Left ventricle myocardium inferior (tissue), 1 donor: ENCODE results near the gene CCDC170. TPM values are rescaled to one million over a fixed set of nuclear protein-coding genes. Genes with fewer than 3 reads are reported as not detected.
A peak's percentile ranks its signal among the peaks of the same experiment; 100 is the strongest.

Experiments
- DNase-seq: peaks from one replicate; pipeline ENCODE4 v3.0.0-alpha.2; 2020
- H3K27ac ChIP-seq: fragments of 200-600 bp; replicated peaks from 2 replicates; pipeline ENCODE4 v1.8.0; 2021
- H3K27me3 ChIP-seq: fragments of 200-600 bp; 2 replicates; pipeline ENCODE4 v1.8.0; 2021; ENCODE audit warnings: low read depth
- H3K36me3 ChIP-seq: fragments of 200-600 bp; 2 replicates; pipeline ENCODE4 v1.8.0; 2021
- H3K4me1 ChIP-seq: fragments of 200-600 bp; 2 replicates; pipeline ENCODE4 v1.8.0; 2021
- H3K4me3 ChIP-seq: fragments of 200-600 bp; 2 replicates; pipeline ENCODE4 v1.8.0; 2021; ENCODE audit warnings: mild to moderate bottlenecking, moderate library complexity
- H3K9me3 ChIP-seq: fragments of 200-600 bp; replicated peaks from 2 replicates; pipeline ENCODE4 v1.8.0; 2021
- CTCF ChIP-seq: fragments of 200-600 bp; IDR thresholded peaks from 2 replicates; pipeline ENCODE4 v1.8.0; 2021; ENCODE audit warnings: antibody characterized with exemption, mild to moderate bottlenecking, borderline replicate concordance
- intact Hi-C: fragments of 100-400 bp; cut with micrococcal nuclease; formaldehyde crosslinking; loops from one replicate; pipeline ENCODE4 v1.11.0; 2022
- total RNA-seq: library from RNA; stranded (reverse); fragmentation: NEBNext Ultra II Directional; extraction: Animal tissue kit (Norgen Biotek cat#: 25700); gene quantifications from one replicate; pipeline ENCODE4 v1.2.1, GENCODE V29; 2021
- donor health status: DM: no; HTN: yes; CAD: no; lungs with severe emphysema.

CCDC170 gene
- total RNA-seq, 1 donor from 2014 or later, result 0.36 TPM

GRCh38 chr6:151483994-151484393 is 9.8 kb upstream of the CCDC170 start:
- no peak overlapping the region for H3K27ac ChIP-seq
- H3K9me3 ChIP-seq, result no peaks in the 10 kb centered on the region
- H3K27me3 ChIP-seq, result no peaks in the 10 kb centered on the region
- DNase-seq, result no peak
- intact Hi-C loops, result no loop called here
- no peak overlapping the region for H3K4me3 ChIP-seq
- TF ChIP-seq CTCF, result no peak
- peaks cover 4% of the 10 kb centered on the region for H3K4me1 ChIP-seq
- no peaks in the 10 kb centered on the region for H3K36me3 ChIP-seq

- Histone ChIP-seq H3K9me3 (no peaks in the 10 kb centered on the region), H3K36me3 (no peaks in the 10 kb centered on the region), H3K27ac (no peak overlapping the region), H3K4me3 (no peak overlapping the region), H3K4me1 (no peaks in the 10 kb centered on the region), H3K27me3 (peaks cover 27% of the 10 kb centered on the region)
- TF ChIP-seq CTCF, result no peak
- intact Hi-C loops, result no loop called here
- DNase-seq, result no peak
Observed at GRCh38 chr6:151488226-151488625, 5.6 kb upstream of the CCDC170 start.

- Histone ChIP-seq H3K36me3 (no peaks in the 10 kb centered on the region), H3K4me1 (peaks cover 19% of the 10 kb centered on the region), H3K4me3 (no peak overlapping the region), H3K27me3 (peaks cover 55% of the 10 kb centered on the region), H3K9me3 (no peaks in the 10 kb centered on the region), H3K27ac (no peak overlapping the region)
- intact Hi-C loops, result no loop called here
- no peak for DNase-seq
- no peak for TF ChIP-seq CTCF
Observed at GRCh38 chr6:151490996-151491395, 2.8 kb upstream of the CCDC170 start.

GRCh38 chr6:151493161-151493803 is 535 bp upstream of the CCDC170 start:
- intact Hi-C loops, result no loop called here
- peak overlapping the region; percentile 77 for H3K4me3 ChIP-seq
- H3K27ac ChIP-seq, result peak overlapping the region; percentile 63
- no peaks in the 10 kb centered on the region for H3K36me3 ChIP-seq
- H3K9me3 ChIP-seq, result no peaks in the 10 kb centered on the region
- peaks cover 19% of the 10 kb centered on the region for H3K4me1 ChIP-seq
- TF ChIP-seq CTCF, result no peak
- H3K27me3 ChIP-seq, result peaks cover 72% of the 10 kb centered on the region
- DNase-seq, result no peak

- Histone ChIP-seq H3K36me3 (no peaks in the 10 kb centered on the region), H3K4me3 (peak overlapping the region; percentile 77), H3K27me3 (peaks cover 72% of the 10 kb centered on the region), H3K27ac (peak overlapping the region; percentile 63), H3K4me1 (peaks cover 19% of the 10 kb centered on the region), H3K9me3 (no peaks in the 10 kb centered on the region)
- TF ChIP-seq CTCF, result no peak
- intact Hi-C loops, result no loop called here
- DNase-seq, result peak; percentile 45
Observed at GRCh38 chr6:151494235-151494935, 568 bp downstream of the CCDC170 start.
